ENCODE data around the gene DRG2. TPM values are rescaled to one million over a fixed set of nuclear protein-coding genes. Genes with fewer than 3 reads are reported as not detected.

Gene DRG2
- total and polyA plus RNA-seq, 10 of the 15 experiments (the other 5 are each of a cell fraction or from before 2014, with no cell fraction given) = 9.1 to 64.8 (median 45.7) TPM

GRCh38 chr17:18087610-18088491, at the start of gene DRG2 (continued):
- no peak for TF ChIP-seq JUNB (IDR thresholded peaks at IDR 0.05)
- no peak for TF ChIP-seq EP300 (IDR thresholded peaks at IDR 0.05; ENCODE audit: borderline replicate concordance in 1 of 2, control insufficient read depth in 1 of 2, low read depth in 2 of 2, low read length in 2 of 2)
- TF ChIP-seq, protein P1, sequence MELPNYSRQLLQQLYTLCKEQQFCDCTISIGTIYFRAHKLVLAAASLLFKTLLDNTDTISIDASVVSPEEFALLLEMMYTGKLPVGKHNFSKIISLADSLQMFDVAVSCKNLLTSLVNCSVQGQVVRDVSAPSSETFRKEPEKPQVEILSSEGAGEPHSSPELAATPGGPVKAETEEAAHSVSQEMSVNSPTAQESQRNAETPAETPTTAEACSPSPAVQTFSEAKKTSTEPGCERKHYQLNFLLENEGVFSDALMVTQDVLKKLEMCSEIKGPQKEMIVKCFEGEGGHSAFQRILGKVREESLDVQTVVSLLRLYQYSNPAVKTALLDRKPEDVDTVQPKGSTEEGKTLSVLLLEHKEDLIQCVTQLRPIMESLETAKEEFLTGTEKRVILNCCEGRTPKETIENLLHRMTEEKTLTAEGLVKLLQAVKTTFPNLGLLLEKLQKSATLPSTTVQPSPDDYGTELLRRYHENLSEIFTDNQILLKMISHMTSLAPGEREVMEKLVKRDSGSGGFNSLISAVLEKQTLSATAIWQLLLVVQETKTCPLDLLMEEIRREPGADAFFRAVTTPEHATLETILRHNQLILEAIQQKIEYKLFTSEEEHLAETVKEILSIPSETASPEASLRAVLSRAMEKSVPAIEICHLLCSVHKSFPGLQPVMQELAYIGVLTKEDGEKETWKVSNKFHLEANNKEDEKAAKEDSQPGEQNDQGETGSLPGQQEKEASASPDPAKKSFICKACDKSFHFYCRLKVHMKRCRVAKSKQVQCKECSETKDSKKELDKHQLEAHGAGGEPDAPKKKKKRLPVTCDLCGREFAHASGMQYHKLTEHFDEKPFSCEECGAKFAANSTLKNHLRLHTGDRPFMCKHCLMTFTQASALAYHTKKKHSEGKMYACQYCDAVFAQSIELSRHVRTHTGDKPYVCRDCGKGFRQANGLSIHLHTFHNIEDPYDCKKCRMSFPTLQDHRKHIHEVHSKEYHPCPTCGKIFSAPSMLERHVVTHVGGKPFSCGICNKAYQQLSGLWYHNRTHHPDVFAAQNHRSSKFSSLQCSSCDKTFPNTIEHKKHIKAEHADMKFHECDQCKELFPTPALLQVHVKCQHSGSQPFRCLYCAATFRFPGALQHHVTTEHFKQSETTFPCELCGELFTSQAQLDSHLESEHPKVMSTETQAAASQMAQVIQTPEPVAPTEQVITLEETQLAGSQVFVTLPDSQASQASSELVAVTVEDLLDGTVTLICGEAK (IDR thresholded peaks at IDR 0.05; ENCODE audit: borderline replicate concordance) = peak; percentile 98
- no peak for TF ChIP-seq E2F4 (IDR thresholded peaks at IDR 0.05; ENCODE audit: low read depth, low read length)
- peak; percentile 85 for TF ChIP-seq ELK1 (IDR thresholded peaks at IDR 0.05; ENCODE audit: low read depth, low read length)
- TF ChIP-seq BACH1 (IDR thresholded peaks at IDR 0.05; ENCODE audit: borderline replicate concordance) = peak; percentile 72
- TF ChIP-seq USF2 (IDR thresholded peaks at IDR 0.05; ENCODE audit: borderline replicate concordance, low read depth, low read length) = no peak
- TF ChIP-seq YBX1 (IDR thresholded peaks at IDR 0.05) = no peak
- TF ChIP-seq SREBF1 (IDR thresholded peaks at IDR 0.05; ENCODE audit: low read length) = peak; percentile 50; the same call in 1 of the 2 replicates
- TF ChIP-seq RFX5 (IDR thresholded peaks at IDR 0.05; ENCODE audit: low read depth, low read length) = peak; percentile 53
- no peak for TF ChIP-seq HDAC2 (IDR thresholded peaks at IDR 0.05)
- peak; percentile 93 for TF ChIP-seq POLR2A (IDR thresholded peaks at IDR 0.05; ENCODE audit: low read depth, low read length)
- TF ChIP-seq MTA3 (IDR thresholded peaks at IDR 0.05; ENCODE audit: borderline replicate concordance, low read length) = no peak
- no peak for TF ChIP-seq CUX1 (IDR thresholded peaks at IDR 0.05; ENCODE audit: insufficient replicate concordance, low read depth, low read length)
- peak; percentile 84 for TF ChIP-seq MAX (IDR thresholded peaks at IDR 0.05; ENCODE audit: low read depth, low read length)
- peak; percentile 95 for TF ChIP-seq ZNF217 (IDR thresholded peaks at IDR 0.05)
- TF ChIP-seq PAX8 (IDR thresholded peaks at IDR 0.05) = no peak
